Thyroid gland (tissue), 4 donors: Measurements from ENCODE around the gene TFF2.

Source experiments
- POLR2A ChIP-seq, 2 donors: fragments of 450-650 bp; IDR thresholded peaks; one replicate each; pipeline ENCODE4 v1.6.1; 2017; ENCODE audit warnings: antibody characterized with exemption in 2 of 2, mild to moderate bottlenecking in 2 of 2, moderate library complexity in 1 of 2
- TF ChIP-seq, protein P1 (sequence below), 6 experiments: fragments of 200-600 bp in 3 of 6; fragments of 450-650 bp in 3 of 6; sonication (generic) in 3 of 6; IDR thresholded peaks; one replicate each; pipeline ENCODE4 v1.5.1; 2016 to 2019; ENCODE audit warnings: antibody characterized with exemption in 6 of 6, mild to moderate bottlenecking in 2 of 6, inconsistent platforms in 1 of 6, moderate library complexity in 1 of 6

DNA sequence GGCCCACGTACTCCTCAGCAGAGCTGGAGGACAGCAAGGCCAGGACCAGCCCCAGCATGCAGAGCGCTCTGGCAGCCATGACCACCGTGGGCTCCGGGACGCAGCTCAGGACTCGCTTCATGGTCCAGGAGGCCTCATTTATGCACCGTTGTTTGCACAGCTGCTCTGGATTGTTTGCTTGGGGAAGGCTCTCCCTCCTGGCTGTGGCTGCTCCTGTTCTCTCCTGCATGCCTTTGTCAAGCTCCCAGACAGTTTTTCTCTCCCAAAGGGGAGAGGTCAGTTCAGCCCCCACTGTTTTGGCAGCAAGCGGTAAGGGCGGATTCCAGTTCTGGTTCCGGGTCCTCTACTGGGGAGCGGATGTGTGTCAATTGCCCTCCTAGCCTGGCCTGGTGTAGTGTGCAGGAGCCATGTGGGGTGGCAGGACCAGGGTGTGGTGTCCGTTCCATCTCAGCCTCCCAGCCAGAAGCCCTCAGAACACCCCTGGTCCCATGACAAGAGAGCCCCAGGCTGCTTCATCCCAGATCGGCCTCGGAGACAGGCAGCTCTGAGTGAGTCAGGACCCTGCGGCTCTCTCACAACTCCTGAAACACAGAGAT lies 35.4 kb downstream of the TFF2 start, which contains the start of gene TFF3:
- TF ChIP-seq, protein P1, sequence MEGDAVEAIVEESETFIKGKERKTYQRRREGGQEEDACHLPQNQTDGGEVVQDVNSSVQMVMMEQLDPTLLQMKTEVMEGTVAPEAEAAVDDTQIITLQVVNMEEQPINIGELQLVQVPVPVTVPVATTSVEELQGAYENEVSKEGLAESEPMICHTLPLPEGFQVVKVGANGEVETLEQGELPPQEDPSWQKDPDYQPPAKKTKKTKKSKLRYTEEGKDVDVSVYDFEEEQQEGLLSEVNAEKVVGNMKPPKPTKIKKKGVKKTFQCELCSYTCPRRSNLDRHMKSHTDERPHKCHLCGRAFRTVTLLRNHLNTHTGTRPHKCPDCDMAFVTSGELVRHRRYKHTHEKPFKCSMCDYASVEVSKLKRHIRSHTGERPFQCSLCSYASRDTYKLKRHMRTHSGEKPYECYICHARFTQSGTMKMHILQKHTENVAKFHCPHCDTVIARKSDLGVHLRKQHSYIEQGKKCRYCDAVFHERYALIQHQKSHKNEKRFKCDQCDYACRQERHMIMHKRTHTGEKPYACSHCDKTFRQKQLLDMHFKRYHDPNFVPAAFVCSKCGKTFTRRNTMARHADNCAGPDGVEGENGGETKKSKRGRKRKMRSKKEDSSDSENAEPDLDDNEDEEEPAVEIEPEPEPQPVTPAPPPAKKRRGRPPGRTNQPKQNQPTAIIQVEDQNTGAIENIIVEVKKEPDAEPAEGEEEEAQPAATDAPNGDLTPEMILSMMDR (IDR thresholded peaks at IDR 0.05) = peak in 1 of 6 experiments; percentile 3
- peak in 1 of 2 donors; percentile 94 for TF ChIP-seq POLR2A (IDR thresholded peaks at IDR 0.05)
